Stimulated activated CD4-positive, alpha-beta T cell treated with anti-CD3 and anti-CD28 coated beads, Interleukin-15, amount 100 ng/mL, for 1 hour (primary cell): Measurements from ENCODE around the gene FES.
A peak's percentile ranks its signal among the peaks of the same experiment; 100 is the strongest.
"Not testable (repeated sequence)": the region's sequence is repeated elsewhere in the genome, so short reads cannot be mapped to it uniquely, and the experiment has no call there.

Experiments used
- DNase-seq, 2 donors: peaks; one replicate each; pipeline ENCODE4 v3.0.0-alpha.2; 2020; ENCODE audit warnings: low read depth in 1 of 2, low spot score in 1 of 2

The FES gene

DNA sequence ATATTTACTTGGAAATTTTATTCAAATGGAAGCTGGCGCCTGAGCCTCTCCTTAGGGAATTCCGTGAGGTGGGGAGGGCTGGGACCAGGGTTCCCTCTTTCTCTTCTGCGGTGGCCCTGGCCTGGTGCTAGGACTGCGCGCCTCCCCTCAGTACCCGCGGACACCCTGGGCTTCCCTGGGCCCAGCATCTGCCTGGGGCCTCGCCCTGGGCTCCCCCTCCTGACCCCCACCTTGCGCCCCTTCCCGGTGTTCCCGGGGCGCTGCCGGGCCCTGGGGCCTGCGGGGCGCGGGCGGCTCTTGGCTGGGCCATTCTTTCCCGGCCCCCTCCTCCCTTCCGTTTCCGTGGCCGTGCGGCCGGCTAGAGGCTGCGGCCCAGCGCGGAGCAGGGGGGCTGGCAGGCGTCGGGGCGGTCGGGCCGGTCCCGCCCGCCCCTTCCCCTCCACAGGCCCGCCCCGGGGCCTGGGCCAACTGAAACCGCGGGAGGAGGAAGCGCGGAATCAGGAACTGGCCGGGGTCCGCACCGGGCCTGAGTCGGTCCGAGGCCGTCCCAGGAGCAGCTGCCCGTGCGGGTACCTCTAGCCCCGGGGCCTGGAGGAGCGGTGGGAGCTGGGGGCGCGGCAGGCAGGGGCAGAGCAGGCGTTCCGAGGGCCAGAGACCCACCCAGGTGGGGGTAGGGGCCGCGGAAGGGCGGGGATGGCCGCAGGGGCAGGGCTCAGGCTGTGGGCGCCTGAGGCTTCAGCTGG, at the start of gene FES:
Gene FES, plus strand, starts transcription at position 529 of the 743 bp plus-strand sequence. CDS start 542 bp downstream, outside the sequence.
- no peak for DNase-seq

DNA sequence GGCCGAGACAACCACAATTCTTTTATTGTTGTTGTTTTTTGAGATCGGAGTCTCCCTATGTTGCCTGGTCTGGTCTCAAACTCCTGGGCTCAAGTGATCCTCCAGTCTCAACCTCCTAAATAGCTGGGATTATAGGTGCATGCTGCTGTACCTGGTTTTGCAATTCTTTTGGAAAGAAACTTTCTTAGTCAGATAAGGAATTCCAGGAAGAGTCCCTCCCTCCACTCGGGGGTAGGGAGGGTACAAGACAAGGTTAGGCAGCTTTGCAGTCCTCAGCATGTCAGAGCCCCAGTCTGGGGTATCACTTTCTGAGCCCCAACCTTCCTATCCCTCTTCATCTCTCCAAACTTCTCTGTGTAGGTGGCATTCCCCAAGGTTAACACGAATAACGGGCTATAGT, 49.7 kb upstream of the FES start:
- no peak for DNase-seq

DNA sequence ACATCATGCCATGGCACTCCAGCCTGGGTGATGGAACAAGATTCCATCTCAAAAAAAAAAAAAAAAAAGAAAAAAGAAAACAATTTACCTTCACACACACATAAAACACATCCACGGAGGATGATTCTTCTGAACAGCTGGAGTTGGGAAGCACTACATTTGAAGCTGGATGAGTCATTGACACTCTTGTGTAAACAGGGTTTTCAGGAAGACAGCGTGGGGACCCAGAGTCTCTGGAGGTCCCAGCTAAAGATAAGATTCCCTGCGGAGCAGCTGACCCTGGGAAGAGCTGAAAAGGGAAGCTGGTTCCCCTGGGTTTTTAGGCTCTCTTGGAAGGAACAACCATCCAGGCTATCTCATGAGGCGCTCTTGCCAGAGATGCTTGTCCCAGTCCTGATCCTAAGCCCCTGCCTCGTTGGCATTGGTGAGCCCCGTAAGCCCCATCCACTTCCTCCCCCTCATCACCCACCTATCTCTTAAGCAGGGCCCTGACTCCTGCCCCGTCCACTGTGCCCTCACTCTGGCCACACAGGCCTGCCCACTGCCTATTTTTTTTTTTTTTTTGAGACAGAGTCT, 47.9 kb upstream of the FES start:
- DNase-seq = no peak

GRCh38 chr15:90837094-90837493, 47.2 kb upstream of the FES start:
- DNase-seq = no peak

DNA sequence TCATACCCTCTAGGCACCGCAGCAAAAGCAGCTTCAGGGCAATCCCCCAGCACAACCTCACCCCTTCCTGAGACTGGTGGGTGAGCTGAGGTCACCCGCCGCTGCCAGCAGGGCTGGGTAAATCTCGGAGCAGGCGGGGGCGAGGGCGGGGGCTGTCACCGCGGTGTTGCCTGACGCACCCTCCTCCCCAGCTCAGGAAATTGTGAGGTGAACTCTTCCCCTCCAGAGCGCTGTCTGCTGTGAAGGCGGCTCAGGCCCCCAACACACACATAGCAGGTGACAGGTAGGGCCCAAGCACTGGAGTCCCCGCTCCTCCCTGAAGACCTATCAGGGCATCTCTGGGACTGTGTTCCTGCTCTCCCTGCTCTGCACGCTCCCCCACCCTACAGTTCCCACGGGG, 46.2 kb upstream of the FES start:
- peak; percentile 75 to 78 for DNase-seq

DNA sequence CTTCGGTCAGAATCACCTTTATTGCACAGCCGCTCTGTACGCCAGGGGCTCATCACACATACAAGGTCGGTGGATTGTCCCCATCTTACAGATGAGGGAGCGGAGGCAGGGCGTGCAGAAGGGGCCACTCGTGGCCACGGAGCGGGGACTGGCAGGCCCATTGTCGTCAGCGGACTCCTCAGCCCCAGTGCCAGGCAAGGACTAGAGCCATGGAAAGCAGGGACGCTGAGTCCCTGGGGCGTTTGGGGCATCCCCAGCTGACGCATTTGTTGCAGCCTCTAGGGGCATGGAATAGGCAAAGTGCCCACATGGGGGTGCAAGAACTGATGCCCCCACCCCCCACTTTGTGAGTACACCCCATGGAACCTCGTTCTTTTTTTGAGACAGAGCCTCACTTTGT, 45.8 kb upstream of the FES start:
- no peak for DNase-seq

- DNase-seq = no peak
These were observed 44.9 kb upstream of the FES start for GRCh38 chr15:90839187-90840071.

DNA sequence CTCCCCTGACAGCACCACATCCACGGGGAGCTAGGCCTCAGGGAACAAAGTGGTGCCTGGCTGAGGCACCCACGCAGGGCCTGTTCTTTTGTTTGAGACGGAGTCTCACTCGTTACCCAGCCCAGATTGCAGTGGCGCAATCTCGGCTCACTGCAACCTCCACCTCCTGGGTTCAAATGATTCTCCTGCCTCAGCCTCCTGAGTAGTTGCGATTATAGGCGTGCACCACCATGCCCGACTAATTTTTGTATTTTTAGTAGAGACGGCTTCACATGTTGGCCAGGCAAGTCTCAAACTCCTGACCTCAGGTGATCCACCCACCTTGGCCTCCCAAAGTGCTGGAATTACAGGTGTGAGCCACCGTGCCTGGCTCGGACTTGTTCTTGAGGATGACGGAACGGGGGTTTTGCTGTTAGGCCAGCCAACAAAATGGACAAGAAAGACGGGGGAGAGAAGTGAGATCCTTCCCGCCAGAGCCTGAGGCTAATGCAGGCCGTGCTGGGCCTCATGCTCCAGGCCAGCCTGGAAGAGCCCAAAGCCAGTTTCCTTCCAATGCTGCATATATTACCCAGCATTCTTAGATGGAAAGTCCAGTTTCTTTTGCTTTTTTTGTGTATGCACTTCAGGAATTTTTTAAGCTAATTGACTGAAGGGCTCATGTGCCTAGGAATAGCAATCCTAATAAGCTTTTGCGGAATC, 44.0 kb upstream of the FES start:
- DNase-seq = no peak

DNA sequence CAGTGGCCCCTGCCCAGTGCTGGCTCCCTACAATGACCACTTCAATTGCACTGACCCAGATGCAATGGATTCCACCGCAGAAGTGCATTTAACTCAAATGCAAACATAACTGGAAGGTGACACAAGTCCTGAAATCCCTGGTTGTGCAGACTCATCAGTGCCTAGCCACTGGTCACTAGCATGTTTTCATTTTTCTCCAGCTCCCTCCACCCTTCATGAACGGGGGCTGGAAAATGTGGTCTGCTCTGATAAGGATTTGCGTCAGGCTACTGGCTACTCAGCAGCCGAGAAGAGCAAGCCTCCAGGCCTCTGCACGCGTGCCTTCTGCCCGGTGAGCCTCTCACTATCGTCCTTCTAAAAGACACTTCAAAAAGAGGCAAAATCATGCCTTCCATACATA, 43.4 kb upstream of the FES start:
- DNase-seq = no peak

DNA sequence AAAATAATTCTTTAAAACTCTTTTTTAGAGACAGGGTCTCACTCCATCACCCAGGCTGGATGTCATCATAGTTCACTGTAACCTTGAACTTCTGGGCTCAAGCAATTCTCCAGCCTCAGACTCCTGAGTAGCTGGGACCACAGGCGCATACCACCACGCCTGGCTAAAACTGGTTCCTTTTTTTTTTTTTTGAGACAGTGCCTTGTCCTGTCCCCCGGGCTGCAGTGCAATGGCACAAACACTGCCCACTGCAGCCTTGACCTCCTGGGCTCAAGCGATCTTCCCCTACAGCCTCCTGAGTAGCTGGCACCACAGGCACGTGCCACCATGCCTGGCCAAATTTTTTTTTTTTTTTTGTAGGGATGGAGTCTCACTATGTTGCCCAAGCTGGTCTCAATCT, 39.6 kb upstream of the FES start:
- DNase-seq = no peak

- DNase-seq = no peak
These were observed 38.9 kb upstream of the FES start for GRCh38 chr15:90845201-90845949.

DNA sequence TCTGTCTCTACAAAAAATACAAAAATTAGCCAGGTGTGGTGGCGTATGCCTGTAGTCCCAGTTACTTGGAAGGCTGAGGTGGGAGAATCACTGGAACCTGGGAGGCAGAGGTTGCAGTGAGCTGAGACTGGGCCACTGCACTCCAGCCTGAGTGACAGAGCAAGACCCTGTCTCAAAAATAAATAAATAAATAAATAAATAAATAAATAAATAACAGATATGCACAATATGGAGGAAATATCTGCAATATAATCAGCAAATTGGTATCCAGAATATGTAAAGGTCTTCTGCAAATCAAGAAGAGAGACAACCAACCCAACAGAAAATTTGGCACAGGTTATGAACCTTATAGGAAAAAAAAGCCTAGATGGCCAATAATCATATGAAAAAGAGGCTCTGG, 34.9 kb upstream of the FES start:
- DNase-seq = not testable (repeated sequence)

DNA sequence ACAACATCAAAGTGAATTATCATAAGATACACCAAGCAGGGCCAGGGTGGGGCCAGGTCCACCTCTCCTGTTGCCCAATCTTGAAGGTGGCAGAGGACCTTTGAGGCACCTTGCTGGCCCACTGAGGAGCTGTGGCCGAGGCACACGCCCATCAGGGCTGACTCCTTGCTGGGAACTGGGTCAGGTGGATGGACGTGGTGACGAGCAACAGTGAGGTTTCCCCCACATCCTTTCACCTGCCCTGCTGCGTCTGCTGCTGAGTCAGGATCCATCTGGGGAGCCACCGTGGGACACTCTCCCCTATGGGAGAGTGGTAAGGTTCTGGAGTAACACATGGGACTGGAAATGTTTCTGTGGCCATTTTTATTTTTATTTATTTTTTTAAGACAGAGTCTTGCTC, 33.2 kb upstream of the FES start:
- DNase-seq = no peak

GRCh38 chr15:90851940-90852339, 32.4 kb upstream of the FES start:
- DNase-seq = no peak

GRCh38 chr15:90855139-90855538, 29.2 kb upstream of the FES start:
- DNase-seq = no peak

GRCh38 chr15:90857337-90857736, 27.0 kb upstream of the FES start:
- DNase-seq = no peak

GRCh38 chr15:90857883-90858443, 26.3 kb upstream of the FES start:
- DNase-seq = no peak

DNA sequence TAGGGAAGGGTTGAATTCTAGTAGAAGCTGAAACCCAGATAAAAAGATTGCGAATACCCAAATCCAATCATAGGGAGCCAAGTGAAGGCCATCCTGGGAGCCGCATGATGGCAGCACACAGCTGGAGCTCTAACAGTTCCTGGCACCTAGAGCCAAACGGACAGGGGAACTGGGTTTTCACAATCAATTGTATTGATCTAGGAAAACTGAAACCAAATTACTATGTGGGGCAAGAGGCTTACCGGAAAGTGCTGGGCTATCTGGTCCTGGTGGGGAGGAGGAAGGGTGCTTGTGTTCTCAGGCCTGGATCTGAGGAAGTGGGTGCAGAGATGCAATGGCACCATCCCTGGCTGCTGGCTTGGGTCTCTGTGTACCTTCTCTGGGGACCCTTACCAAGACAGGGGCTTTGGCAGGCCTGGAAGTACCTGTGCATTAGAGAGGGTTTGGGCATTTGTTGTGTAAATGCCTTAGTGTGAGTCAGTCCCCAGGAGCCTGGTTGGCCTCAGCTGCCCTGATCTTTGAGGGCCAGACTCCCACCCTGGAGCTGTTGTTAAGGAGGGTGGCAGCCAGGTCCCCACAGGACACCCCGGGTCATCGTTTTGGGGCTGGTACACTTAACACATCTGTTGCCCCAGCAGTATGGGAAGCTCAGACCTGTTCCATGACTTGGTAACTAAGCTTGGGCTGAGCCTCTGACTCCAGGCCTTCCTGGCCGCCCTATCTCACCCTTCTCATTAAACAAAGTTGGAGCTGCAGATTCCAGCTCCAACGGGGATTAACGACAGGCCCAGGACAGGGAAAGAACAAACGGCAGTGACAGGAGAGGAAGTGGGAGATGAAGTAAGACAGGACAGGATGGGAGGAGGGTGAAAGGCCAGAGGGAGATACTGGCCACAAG, 24.8 kb upstream of the FES start:
- DNase-seq = no peak

GRCh38 chr15:90860450-90860849, 23.9 kb upstream of the FES start:
- no peak for DNase-seq
